ENCODE measurements around the gene SIN3B.

Gene SIN3B

GRCh38 chr19:16891696-16892382 lies 62.6 kb downstream of the SIN3B start:
- DNase-seq, result no peak

- no peak for DNase-seq
Measured at GRCh38 chr19:16892436-16892835, 63.2 kb downstream of the SIN3B start.

- DNase-seq, result no peak
Measured at GRCh38 chr19:16892868-16893685, 63.9 kb downstream of the SIN3B start.

- no peak for DNase-seq
Measured at GRCh38 chr19:16893686-16893989, 64.4 kb downstream of the SIN3B start.

GRCh38 chr19:16894080-16894479 lies 64.9 kb downstream of the SIN3B start:
- DNase-seq, result no peak

GRCh38 chr19:16895467-16896145 lies 66.4 kb downstream of the SIN3B start:
- DNase-seq, result no peak

GRCh38 chr19:16896146-16897028 lies 67.2 kb downstream of the SIN3B start:
- no peak for DNase-seq

- peak; percentile 82 for DNase-seq
Measured at GRCh38 chr19:16897029-16897855, 68.0 kb downstream of the SIN3B start.

GRCh38 chr19:16897856-16898161 lies 68.6 kb downstream of the SIN3B start:
- DNase-seq, result no peak

GRCh38 chr19:16898361-16899015 lies 69.3 kb downstream of the SIN3B start:
- no peak for DNase-seq

- peak; percentile 42 for DNase-seq
Measured at GRCh38 chr19:16899566-16900075, 70.4 kb downstream of the SIN3B start.

GRCh38 chr19:16901491-16902175 lies 72.4 kb downstream of the SIN3B start:
- DNase-seq, result no peak

- no peak for DNase-seq
Measured at GRCh38 chr19:16902545-16902944, 73.3 kb downstream of the SIN3B start.

GRCh38 chr19:16903347-16903746 lies 74.1 kb downstream of the SIN3B start:
- DNase-seq, result no peak

- no peak for DNase-seq
Measured at GRCh38 chr19:16904599-16904998, 75.4 kb downstream of the SIN3B start.

- no peak for DNase-seq
Measured at GRCh38 chr19:16908759-16909158, 79.6 kb downstream of the SIN3B start.

- DNase-seq, result no peak
Measured at GRCh38 chr19:16911046-16911445, 81.8 kb downstream of the SIN3B start.

- no peak for DNase-seq
Measured at GRCh38 chr19:16912780-16913179, 83.6 kb downstream of the SIN3B start.

- no peak for DNase-seq
Measured at GRCh38 chr19:16914421-16914820, 85.2 kb downstream of the SIN3B start.

- no peak for DNase-seq
Measured at GRCh38 chr19:16915135-16915534, 85.9 kb downstream of the SIN3B start.

GRCh38 chr19:16915734-16916133 lies 86.5 kb downstream of the SIN3B start:
- no peak for DNase-seq

Measured in activated CD4-positive, alpha-beta T cell treated with anti-CD3 and anti-CD28 coated beads, Interleukin-2, Interleukin-6, amounts not matched to agents 100 ng/mL and 50 ng/mL, durations not matched to agents 16 hours and 8 hours (primary cell).